22Rv1 (cell line): Measurements from ENCODE around the gene NKAPL.
A peak's percentile ranks its signal among the peaks of the same experiment; 100 is the strongest.

Experiments used
- H3K27ac ChIP-seq: fragments of 450-650 bp; 2 replicates; pipeline ENCODE4 v1.5.1; 2017
- ZFX ChIP-seq: fragments of 450-650 bp; IDR thresholded peaks from 2 replicates; pipeline ENCODE4 v1.6.1; 2017; ENCODE audit warnings: antibody characterized with exemption, borderline replicate concordance
- TF ChIP-seq, protein P1 (sequence below): fragments of 450-650 bp; IDR thresholded peaks from 2 replicates; pipeline ENCODE4 v1.5.1; 2017; ENCODE audit warnings: mild to moderate bottlenecking

NKAPL gene

DNA sequence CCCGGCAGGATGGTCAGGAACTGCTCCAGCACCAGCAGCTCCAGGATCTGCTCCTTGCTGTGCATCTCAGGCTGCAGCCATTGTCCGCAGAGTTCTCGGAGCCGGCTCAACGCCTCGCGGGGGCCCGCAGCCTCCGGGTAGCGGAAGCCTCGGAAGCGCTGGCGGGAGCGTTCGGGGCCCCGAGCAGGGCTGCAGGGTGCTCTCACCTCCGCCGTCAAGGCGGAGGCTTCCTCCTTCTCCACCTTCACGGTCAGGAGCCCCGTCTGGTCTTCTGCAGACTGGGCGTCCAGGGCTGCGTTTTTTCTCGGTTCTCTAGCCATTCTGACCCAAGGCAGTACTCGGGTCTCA is 7.5 kb upstream of the NKAPL start:
- TF ChIP-seq ZFX, result no peak
- TF ChIP-seq, protein P1, sequence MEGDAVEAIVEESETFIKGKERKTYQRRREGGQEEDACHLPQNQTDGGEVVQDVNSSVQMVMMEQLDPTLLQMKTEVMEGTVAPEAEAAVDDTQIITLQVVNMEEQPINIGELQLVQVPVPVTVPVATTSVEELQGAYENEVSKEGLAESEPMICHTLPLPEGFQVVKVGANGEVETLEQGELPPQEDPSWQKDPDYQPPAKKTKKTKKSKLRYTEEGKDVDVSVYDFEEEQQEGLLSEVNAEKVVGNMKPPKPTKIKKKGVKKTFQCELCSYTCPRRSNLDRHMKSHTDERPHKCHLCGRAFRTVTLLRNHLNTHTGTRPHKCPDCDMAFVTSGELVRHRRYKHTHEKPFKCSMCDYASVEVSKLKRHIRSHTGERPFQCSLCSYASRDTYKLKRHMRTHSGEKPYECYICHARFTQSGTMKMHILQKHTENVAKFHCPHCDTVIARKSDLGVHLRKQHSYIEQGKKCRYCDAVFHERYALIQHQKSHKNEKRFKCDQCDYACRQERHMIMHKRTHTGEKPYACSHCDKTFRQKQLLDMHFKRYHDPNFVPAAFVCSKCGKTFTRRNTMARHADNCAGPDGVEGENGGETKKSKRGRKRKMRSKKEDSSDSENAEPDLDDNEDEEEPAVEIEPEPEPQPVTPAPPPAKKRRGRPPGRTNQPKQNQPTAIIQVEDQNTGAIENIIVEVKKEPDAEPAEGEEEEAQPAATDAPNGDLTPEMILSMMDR, result no peak
- peak overlapping the region; percentile 52 for H3K27ac ChIP-seq

DNA sequence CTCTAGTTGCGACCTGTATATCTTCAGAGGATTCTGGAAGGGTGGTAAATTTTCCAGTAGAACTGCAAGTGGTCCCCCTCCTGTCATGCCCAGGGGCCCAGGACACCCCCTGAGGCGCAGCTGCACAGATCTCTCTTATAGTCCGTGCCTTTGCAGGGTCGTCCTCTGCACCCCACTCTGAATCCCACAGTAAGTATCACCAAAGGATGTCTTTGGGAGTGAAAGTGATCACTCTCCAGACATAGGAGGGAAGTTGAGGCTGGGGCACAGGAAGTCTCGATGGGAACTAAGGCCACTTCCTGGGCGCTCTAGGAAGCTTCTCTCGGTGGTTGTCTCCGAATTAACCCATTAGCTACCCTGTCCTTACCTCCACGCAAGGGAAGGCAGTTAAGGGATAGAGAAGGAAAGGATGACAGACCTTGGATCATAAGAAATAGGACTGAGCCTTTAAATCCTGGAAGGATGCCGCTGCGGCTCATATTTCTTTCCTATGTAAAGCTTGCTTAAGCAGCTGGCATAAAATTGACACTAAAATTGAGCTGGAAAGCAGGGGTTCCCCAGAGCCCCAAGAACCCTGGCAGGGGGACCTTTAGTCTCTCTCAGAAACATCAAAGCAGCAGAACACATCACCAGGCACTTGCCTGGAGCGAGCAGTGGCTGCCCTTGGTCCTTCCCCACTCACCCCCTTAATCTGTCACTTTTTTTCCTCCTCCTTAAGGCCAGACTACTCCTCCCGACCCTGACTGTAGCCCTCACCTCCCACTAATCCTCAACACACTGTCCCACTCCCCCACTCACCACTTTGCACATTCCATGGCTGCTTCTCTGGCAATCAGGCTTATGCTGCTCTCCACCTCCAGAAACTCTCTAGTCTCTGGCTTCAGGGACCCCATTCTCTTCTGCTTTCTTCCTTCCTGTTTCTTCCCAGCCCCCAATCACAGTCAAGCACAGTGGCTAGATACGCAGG is 6.8 kb upstream of the NKAPL start, which contains the start of gene ZKSCAN4:
ZKSCAN4 (minus strand) TSS at position 261 of the 967 bp plus-strand sequence. CDS start 289 bp downstream, outside the sequence.
- peak within 1 kb of the TSS; percentile 52 for H3K27ac ChIP-seq
- TF ChIP-seq, protein P1, result no peak
- TF ChIP-seq ZFX, result no peak

DNA sequence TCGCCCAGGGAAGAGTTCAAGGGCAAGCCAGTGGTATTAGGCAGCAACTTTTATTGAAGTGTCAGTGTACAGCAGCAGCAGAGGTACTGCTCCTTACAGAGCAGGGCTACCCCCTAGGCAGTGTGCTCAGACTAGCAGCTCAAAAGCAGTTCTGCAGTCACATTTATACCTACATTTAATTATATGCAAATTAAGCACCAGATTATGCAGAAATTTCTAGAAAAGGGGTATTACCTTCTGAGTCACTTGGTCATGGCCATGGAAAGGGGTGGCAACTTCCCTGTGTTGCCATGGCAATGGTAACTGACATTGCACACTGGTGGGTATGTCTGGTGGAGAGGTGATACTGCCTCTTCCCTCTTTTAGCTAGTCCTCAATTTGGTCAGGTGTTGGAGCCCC is 5.0 kb upstream of the NKAPL start:
- no peak for TF ChIP-seq ZFX
- TF ChIP-seq, protein P1, result no peak
- H3K27ac ChIP-seq, result no peak overlapping the region

DNA sequence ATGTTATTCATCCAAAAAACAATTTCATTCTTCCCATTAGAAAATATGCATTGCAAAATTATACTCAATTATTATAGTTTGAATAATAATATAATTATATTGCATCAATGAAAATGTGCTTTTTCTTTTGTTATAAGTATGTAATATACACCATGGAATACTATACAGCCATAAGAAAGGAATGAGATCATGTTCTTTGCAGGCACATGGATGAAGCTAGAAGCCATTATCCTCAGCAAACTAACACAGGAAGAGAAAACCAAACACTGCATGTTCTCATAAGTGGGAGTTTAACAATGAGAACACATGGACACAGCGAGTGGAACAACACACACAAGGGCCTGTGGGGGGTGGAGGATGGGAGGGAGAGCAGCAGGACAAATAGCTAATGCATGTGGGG is 2.1 kb upstream of the NKAPL start:
- TF ChIP-seq ZFX, result no peak
- TF ChIP-seq, protein P1, result no peak
- no peak overlapping the region for H3K27ac ChIP-seq

DNA sequence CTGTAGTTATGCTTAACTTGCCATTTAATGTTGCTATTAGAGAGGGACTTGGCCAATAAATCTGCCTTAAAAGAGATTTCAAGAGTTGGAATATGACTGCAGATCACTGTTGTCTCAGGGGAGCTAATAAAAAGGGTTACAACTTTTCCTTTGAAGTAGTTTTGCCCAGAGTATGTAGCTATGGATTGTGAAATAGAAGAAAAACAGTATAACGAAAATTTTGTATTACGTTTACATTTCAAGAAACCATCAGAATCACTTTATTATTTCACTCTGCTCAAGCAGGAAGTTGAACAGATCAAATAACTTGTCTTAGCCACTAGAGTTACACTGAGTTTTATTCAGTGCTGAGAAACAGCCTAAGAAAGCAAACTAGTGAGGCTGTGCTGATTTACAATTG is 4.8 kb downstream of the NKAPL start:
- no peak overlapping the region for H3K27ac ChIP-seq
- TF ChIP-seq, protein P1, result no peak
- TF ChIP-seq ZFX, result no peak

DNA sequence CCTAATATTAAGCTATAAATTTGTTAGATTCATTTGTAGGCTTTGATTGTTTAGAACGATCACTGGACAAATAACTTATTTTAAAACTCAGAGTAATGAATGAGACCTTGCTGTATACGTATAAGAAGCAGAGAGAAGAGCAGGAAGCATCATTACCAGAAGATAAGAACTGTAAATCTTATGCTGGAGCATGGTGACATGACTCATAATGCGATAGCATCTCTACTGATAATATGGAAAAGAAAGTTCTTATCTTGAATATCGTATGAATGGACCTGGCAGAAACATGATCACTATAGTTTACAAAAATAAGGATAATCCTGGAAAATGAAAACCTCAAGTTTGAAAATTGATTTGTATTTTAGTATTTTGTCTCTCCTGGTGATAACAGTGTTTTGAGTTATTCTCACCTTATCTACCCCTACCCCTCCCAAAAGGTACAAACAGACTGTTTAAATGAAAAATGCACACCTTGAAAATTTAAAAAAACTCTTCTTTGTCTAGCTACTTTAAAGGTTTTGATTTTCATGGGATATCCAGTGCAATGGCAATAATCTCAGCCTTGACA is 5.8 kb downstream of the NKAPL start:
- H3K27ac ChIP-seq, result no peak overlapping the region
- TF ChIP-seq ZFX, result no peak
- TF ChIP-seq, protein P1, result no peak

DNA sequence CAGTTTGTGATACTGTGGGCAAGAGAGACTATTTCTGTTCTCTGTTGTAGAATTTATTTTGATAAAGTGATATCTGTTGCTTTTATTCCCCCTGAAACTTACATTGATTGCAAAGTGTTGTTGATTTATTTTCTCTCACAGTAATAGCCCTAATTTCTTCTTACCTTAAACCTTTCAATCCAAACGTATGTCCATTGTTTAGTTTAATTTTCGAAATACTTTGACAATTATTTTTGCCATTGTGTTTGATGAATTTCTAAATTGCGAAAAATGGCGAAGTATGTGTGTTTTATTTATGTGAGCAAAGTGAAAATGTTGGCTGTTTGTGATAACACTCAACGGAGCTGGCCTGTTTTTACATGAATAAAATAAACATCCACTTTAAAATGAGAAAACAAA is 7.5 kb downstream of the NKAPL start:
- TF ChIP-seq ZFX, result no peak
- TF ChIP-seq, protein P1, result no peak

More for the DNA sequence above, 7.5 kb downstream of the NKAPL start:
- H3K27ac ChIP-seq, result peak overlapping the region; percentile 70
